ENCODE data around the gene TTYH1.

Gene TTYH1

DNA sequence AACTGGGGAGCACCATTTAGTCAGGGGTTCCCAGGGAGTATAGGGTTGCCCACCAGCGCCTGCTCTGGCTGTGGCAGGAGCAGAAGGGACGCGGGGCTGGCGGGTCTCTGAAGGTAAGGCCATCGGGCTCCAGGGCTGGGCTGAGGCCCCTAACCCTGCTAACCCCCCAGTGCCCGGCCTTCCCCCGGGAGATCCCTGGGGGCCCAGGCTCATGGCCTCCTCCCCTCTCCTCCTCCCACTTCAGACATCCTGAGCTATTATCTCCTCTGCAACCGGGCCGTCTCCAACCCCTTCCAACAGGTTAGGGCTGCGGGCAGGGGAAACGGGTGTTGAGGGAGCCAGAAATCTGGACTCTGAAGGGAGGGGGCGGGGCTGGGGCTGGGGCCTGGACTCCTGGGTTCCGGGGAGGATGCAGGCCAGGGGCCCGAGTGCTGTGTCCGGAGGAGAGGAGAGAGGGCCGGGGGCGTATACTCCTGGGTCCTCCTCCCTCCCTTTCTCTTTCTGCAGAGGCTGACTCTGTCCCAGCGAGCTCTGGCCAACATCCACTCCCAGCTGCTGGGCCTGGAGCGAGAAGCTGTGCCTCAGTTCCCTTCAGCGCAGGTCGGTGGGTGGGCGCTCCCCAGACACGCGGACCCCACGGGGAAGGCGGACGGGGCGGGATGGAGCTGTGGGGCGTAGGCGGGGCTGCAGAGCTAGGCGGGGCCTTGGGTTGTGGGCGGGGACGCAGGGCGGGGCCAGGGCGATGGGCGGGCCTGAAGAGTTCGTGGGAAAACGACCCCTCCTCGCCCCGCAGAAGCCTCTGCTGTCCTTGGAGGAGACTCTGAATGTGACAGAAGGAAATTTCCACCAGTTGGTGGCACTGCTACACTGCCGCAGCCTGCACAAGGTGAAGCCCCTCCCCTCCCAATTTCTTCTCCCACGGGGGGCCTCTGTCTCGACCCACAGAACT is 15.3 kb downstream of the TTYH1 start:
- Mint-ChIP-seq H3K4me3 (peak overlapping the region; percentile 9 to 65), H3K4me1 (ENCODE audit: low read depth in 2 of 2) (peaks cover 17 to 20% of the 10 kb centered on the region in 2 donors), H3K27me3 (peaks cover 18 to 41% of the 10 kb centered on the region in 2 donors), H3K9me3 (no peaks in the 10 kb centered on the region), H3K27ac (peak overlapping the region in 1 of 2 donors; percentile 57), H3K36me3 (ENCODE audit: insufficient read depth) (peaks cover 2% of the 10 kb centered on the region)
- DNase-seq (no peak), ATAC-seq (replicated peaks) (peak; percentile 82)

DNA sequence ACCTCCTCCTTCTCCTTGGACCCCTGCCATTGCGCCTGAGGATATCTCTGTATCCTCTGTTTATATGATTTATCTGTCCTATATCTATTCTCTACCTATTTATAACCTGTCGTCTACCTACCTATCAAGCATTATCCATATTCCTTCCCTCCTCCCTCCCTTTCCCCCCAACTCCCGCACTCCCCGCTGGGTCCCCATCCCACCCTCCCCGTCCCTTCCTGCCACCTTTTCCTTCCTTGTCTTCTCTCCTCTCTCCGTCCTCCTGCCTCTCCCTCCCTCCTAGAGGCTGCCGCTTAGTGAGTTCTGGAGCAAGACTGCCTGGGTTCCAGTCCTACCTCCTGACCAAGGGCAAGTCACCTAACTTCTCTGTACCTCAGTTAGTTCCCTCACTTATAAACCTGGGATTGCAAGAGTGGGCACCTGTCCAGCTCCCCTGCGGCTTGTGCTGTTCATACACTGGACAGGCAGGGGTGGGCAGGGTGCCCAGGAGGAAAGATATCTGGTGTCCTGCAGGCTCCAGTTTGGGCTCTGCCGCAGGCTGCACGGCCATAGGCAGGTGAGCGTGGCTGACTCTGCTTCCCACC is 16.1 kb downstream of the TTYH1 start:
- Mint-ChIP-seq H3K27me3 (peaks cover 10 to 34% of the 10 kb centered on the region in 2 donors), H3K4me1 (ENCODE audit: low read depth in 2 of 2) (peaks cover 17 to 20% of the 10 kb centered on the region in 2 donors), H3K27ac (no peak overlapping the region), H3K9me3 (no peaks in the 10 kb centered on the region), H3K36me3 (ENCODE audit: insufficient read depth) (peaks cover 2% of the 10 kb centered on the region), H3K4me3 (peak overlapping the region; percentile 9 to 65)
- DNase-seq (no peak), ATAC-seq (replicated peaks) (no peak)

GRCh38 chr19:54432144-54432738 is 17.0 kb downstream of the TTYH1 start:
- no peaks in the 10 kb centered on the region for H3K9me3 Mint-ChIP-seq
- H3K4me1 Mint-ChIP-seq (ENCODE audit: low read depth in 2 of 2), result peaks cover 17 to 24% of the 10 kb centered on the region in 2 donors
- no peak for DNase-seq
- no peak for ATAC-seq (replicated peaks)
- H3K36me3 Mint-ChIP-seq (ENCODE audit: insufficient read depth), result peaks cover 2% of the 10 kb centered on the region
- H3K27ac Mint-ChIP-seq, result no peak overlapping the region
- peaks cover 7 to 27% of the 10 kb centered on the region in 2 donors for H3K27me3 Mint-ChIP-seq
- no peak overlapping the region for H3K4me3 Mint-ChIP-seq

DNA sequence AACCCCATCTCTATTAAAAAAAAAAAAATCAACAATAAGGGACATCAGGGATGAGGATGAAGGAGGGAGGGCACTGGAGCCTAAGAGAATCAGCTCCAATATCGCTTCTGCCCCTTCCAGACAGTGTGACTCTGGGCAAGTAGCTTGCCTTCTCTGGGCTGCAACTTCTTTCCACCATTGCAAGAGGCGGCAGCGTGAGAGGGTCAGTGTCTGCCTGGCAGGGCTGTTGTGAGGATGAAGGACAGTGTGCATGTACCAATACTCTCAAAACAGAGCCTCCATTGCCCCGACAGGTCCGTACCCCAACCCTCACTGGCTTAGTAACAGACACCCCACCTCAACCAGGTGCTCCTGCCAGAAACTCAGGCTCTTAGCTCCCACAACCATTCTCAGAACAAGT is 18.4 kb downstream of the TTYH1 start:
- H3K4me3 Mint-ChIP-seq, result no peak overlapping the region
- ATAC-seq (replicated peaks), result no peak
- peaks cover 19 to 24% of the 10 kb centered on the region in 2 donors for H3K4me1 Mint-ChIP-seq (ENCODE audit: low read depth in 2 of 2)
- no peak overlapping the region for H3K27ac Mint-ChIP-seq
- H3K27me3 Mint-ChIP-seq, result peaks cover 7 to 14% of the 10 kb centered on the region in 2 donors
- peaks cover 2% of the 10 kb centered on the region for H3K36me3 Mint-ChIP-seq (ENCODE audit: insufficient read depth)
- H3K9me3 Mint-ChIP-seq, result no peaks in the 10 kb centered on the region
- DNase-seq, result no peak

GRCh38 chr19:54434112-54434872 is 19.0 kb downstream of the TTYH1 start:
- peaks cover 18 to 21% of the 10 kb centered on the region in 2 donors for H3K4me1 Mint-ChIP-seq (ENCODE audit: low read depth in 2 of 2)
- peak overlapping the region in 1 of 2 donors; percentile 43 for H3K4me3 Mint-ChIP-seq
- peak overlapping the region in 1 of 2 donors; percentile 85 for H3K27ac Mint-ChIP-seq
- H3K27me3 Mint-ChIP-seq, result peaks cover 3 to 8% of the 10 kb centered on the region in 2 donors
- H3K9me3 Mint-ChIP-seq, result no peaks in the 10 kb centered on the region
- peaks cover 2% of the 10 kb centered on the region for H3K36me3 Mint-ChIP-seq (ENCODE audit: insufficient read depth)
- DNase-seq (no peak), ATAC-seq (replicated peaks) (no peak)

DNA sequence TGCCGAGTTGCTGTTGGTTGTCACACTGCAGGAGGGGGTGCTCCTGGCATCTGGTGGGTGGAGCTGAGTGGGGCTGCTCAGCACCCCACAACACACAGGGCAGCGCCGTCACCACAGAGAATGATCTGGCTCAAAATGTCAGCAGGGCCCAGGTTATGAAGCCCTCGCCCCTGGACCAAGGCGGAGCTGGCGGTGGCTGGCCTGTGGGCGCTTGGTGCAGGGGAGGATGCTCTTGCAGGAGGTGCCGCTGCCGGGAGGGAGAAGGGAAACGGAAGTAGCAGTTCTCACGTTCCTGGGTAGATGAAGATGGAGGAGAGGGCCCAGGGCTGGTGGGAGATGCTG is 19.6 kb downstream of the TTYH1 start:
- no peaks in the 10 kb centered on the region for H3K9me3 Mint-ChIP-seq
- H3K27ac Mint-ChIP-seq, result peak overlapping the region in 1 of 2 donors; percentile 85
- H3K36me3 Mint-ChIP-seq (ENCODE audit: insufficient read depth), result peaks cover 5% of the 10 kb centered on the region
- H3K4me1 Mint-ChIP-seq (ENCODE audit: low read depth in 2 of 2), result peaks cover 19% of the 10 kb centered on the region in 2 donors
- peak overlapping the region; percentile 26 to 43 for H3K4me3 Mint-ChIP-seq
- DNase-seq (no peak), ATAC-seq (replicated peaks) (peak; percentile 26)
- H3K27me3 Mint-ChIP-seq, result peaks cover 0 to 3% of the 10 kb centered on the region in 2 donors

- Mint-ChIP-seq H3K4me1 (ENCODE audit: low read depth in 2 of 2) (peaks cover 19% of the 10 kb centered on the region in 2 donors), H3K4me3 (no peak overlapping the region), H3K27ac (no peak overlapping the region), H3K36me3 (ENCODE audit: insufficient read depth) (peaks cover 5% of the 10 kb centered on the region), H3K27me3 (no peaks in the 10 kb centered on the region), H3K9me3 (no peaks in the 10 kb centered on the region)
- no peak for ATAC-seq (replicated peaks)
- DNase-seq, result no peak
These were observed 20.3 kb downstream of the TTYH1 start for GRCh38 chr19:54435551-54436016.

DNA sequence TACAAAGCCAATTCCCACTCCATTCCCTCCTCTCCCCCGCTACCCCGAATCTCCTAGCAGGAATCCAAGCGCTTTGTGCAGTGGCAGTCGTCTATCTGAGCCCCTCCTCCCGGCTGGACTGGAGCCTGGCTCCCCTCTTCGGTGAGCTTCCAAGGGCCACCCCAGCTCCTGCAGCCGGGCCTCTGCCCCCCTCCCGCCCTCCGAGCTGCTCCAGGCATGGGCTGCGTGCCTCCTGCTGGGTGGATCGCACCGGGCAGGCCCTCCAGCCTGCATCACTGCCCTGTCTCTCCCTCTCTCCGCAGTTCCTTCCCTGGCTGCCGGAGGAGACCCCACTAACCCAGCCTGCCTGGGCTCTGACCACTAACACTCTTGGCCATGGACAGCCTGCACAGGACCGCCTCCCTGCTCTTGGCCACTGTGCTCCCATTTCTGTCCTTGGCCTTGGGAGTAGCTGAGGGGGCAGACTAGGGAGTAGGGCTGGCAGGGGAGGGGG is 20.8 kb downstream of the TTYH1 start:
- no peak overlapping the region for H3K4me3 Mint-ChIP-seq
- H3K9me3 Mint-ChIP-seq, result no peaks in the 10 kb centered on the region
- peak overlapping the region in 1 of 2 donors; percentile 47 for H3K27ac Mint-ChIP-seq
- ATAC-seq (replicated peaks) (no peak), DNase-seq (no peak)
- peaks cover 17 to 19% of the 10 kb centered on the region in 2 donors for H3K4me1 Mint-ChIP-seq (ENCODE audit: low read depth in 2 of 2)
- H3K36me3 Mint-ChIP-seq (ENCODE audit: insufficient read depth), result peaks cover 7% of the 10 kb centered on the region
- no peaks in the 10 kb centered on the region for H3K27me3 Mint-ChIP-seq

DNA sequence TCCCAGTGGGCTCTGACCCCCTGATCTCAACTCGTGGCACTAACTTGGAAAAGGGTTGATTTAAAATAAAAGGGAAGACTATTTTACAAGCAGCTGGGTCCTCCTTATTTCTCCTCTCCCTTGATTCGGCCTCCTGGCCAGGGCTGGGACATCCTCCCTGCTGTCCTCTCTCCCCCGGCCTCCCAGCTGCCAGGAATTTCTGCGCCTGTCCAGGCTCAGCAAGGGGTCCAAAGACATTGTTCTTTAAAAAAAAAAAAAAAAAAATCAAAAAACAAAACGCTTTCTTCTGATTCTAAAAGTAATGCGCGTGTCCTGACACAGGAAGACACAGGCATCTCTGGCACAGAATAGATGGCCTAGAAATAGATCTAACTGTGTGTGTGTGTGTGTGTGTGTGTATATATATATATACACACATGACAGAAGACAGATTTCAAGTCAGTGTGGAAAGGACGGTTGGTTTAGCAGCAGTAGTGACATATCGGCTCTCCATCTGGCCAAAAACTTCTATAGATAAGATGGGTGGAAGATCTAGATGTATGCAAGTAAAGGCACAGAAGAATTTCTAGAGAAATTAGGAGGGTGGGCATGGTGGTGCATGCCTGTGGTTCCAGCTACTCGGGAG is 21.5 kb downstream of the TTYH1 start:
- no peaks in the 10 kb centered on the region for H3K27me3 Mint-ChIP-seq
- H3K4me1 Mint-ChIP-seq (ENCODE audit: low read depth in 2 of 2), result peaks cover 14 to 17% of the 10 kb centered on the region in 2 donors
- H3K9me3 Mint-ChIP-seq, result no peaks in the 10 kb centered on the region
- peaks cover 7% of the 10 kb centered on the region for H3K36me3 Mint-ChIP-seq (ENCODE audit: insufficient read depth)
- DNase-seq (no peak), ATAC-seq (replicated peaks) (no peak)
- H3K27ac Mint-ChIP-seq, result peak overlapping the region in 1 of 2 donors; percentile 47
- no peak overlapping the region for H3K4me3 Mint-ChIP-seq

DNA sequence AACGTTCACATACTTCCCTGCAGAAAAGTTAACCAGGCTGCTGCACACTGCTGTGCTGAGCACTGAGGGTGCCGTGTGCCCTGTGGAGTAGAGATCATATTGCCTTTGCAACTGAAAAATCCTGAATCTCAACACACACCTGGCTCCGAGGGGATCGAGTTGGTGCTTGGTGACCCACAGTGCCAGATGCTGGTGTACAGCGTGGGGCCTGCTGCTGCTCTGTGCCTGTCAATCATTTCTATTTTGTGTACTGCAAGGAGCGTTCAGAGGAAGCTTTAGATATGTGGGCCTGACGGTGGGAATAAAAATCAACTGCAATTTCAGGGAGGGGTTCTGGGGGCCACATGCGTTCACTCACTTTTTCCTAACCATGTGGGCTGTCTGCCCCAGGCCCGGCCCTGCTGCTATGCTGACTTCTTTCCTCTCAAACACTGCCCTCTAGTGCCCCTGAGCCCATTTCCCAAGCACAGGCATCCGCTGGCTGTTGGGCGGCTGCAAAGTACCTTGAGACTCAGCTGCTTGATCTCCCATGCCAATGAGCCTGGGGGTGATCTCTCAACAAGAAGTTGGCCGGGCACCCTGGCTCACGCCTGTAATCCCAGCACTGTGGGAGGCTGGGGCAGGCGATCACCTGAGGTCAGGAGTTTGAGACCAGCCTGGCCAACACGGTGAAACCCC is 24.0 kb downstream of the TTYH1 start:
- no peak for ATAC-seq (replicated peaks)
- no peak for DNase-seq
- H3K27ac Mint-ChIP-seq, result peak overlapping the region in 1 of 2 donors; percentile 38

GRCh38 chr19:54440641-54441040 is 25.4 kb downstream of the TTYH1 start:
- no peak for DNase-seq
- Mint-ChIP-seq H3K27me3 (no peaks in the 10 kb centered on the region), H3K36me3 (ENCODE audit: insufficient read depth) (peaks cover 23% of the 10 kb centered on the region), H3K27ac (no peak overlapping the region), H3K9me3 (no peaks in the 10 kb centered on the region), H3K4me3 (no peak overlapping the region), H3K4me1 (ENCODE audit: low read depth in 2 of 2) (peaks cover 4 to 5% of the 10 kb centered on the region in 2 donors)
- no peak for ATAC-seq (replicated peaks)

More for the DNA sequence above, 24.0 kb downstream of the TTYH1 start:
- Mint-ChIP-seq H3K36me3 (ENCODE audit: insufficient read depth) (peaks cover 17% of the 10 kb centered on the region), H3K9me3 (no peaks in the 10 kb centered on the region), H3K4me3 (no peak overlapping the region), H3K27me3 (no peaks in the 10 kb centered on the region), H3K4me1 (ENCODE audit: low read depth in 2 of 2) (peaks cover 10 to 13% of the 10 kb centered on the region in 2 donors)

DNA sequence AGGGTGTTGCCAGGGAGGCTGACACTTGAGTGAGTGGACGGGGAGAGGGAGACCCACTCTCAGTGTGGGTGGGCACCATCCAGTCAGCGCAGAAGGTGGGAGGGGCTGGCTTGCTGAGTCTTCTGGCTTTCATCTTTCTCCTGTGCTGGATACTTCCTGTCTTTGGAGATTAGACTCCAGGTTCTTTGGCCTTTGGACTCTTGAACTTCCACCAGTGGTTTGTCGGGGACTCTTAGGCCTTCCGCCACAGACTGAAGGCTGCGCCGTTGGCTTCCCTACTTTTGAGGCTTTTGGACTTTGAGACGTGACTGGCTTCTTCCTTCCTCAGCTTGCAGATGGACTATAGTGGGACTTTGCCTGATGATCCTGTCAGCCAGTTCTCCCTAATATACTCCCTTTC is 29.5 kb downstream of the TTYH1 start:
- peaks cover 36% of the 10 kb centered on the region for H3K36me3 Mint-ChIP-seq (ENCODE audit: insufficient read depth)
- H3K27ac Mint-ChIP-seq, result no peak overlapping the region
- no peak for ATAC-seq (replicated peaks)
- no peaks in the 10 kb centered on the region for H3K9me3 Mint-ChIP-seq
- H3K4me3 Mint-ChIP-seq, result no peak overlapping the region
- peaks cover 14% of the 10 kb centered on the region in 2 donors for H3K4me1 Mint-ChIP-seq (ENCODE audit: low read depth in 2 of 2)
- no peak for DNase-seq
- no peaks in the 10 kb centered on the region for H3K27me3 Mint-ChIP-seq
